Suprapubic skin (tissue), 4 donors: ENCODE data around the gene RAB40C. TPM values are rescaled to one million over a fixed set of nuclear protein-coding genes. Genes with fewer than 3 reads are reported as not detected.
A peak's percentile ranks its signal among the peaks of the same experiment; 100 is the strongest.

ENCODE experiments used
- DNase-seq, 2 donors: peaks; one replicate each; pipeline ENCODE4 v3.0.0-alpha.2; 2019; ENCODE audit warnings: low spot score in 2 of 2
- H3K27ac ChIP-seq: fragments of 200-600 bp; sonication (generic); one replicate; pipeline ENCODE4 v1.5.1; 2019
- H3K27me3 ChIP-seq: fragments of 200-600 bp; sonication (generic); one replicate; pipeline ENCODE4 v1.5.1; 2019
- H3K36me3 ChIP-seq: fragments of 200-600 bp; sonication (generic); one replicate; pipeline ENCODE4 v1.5.1; 2019
- H3K4me1 ChIP-seq: fragments of 200-600 bp; sonication (generic); one replicate; pipeline ENCODE4 v1.5.1; 2019
- H3K4me3 ChIP-seq: fragments of 200-600 bp; sonication (generic); one replicate; pipeline ENCODE4 v1.5.1; 2019; ENCODE audit warnings: mild to moderate bottlenecking
- H3K9me3 ChIP-seq: fragments of 200-600 bp; sonication (generic); one replicate; pipeline ENCODE4 v1.5.1; 2019
- EP300 ChIP-seq: sonication (generic); formaldehyde crosslinking; IDR thresholded peaks from one replicate; pipeline ENCODE4 v1.6.1; 2017; ENCODE audit warnings: antibody characterized with exemption
- POLR2A ChIP-seq, 2 donors: fragments of 450-650 bp; IDR thresholded peaks; one replicate each; pipeline ENCODE4 v1.6.1; 2017; ENCODE audit warnings: antibody characterized with exemption in 2 of 2, mild to moderate bottlenecking in 2 of 2, moderate library complexity in 2 of 2
- POLR2AphosphoS5 ChIP-seq, 3 donors: sonication (generic); formaldehyde crosslinking; IDR thresholded peaks; one replicate each; pipeline ENCODE4 v1.6.1; 2017; ENCODE audit warnings: antibody characterized with exemption in 3 of 3
- WGBS: methylation state at CpG from one replicate; pipeline ENCODE4 v1.1.5; 2018; 5-methylcytosine and 5-hydroxymethylcytosine counted together
- total RNA-seq, 4 donors: library from RNA; depleted of rRNA; stranded (reverse); fragments of >200 nt; gene quantifications; one replicate each; pipeline ENCODE4 v1.1.0, GENCODE V29; 2016
- TF ChIP-seq, protein P1 (sequence below), 2 donors: fragments of 200-600 bp in 1 of 2; fragments of 450-650 bp in 1 of 2; sonication (generic) in 1 of 2; IDR thresholded peaks; one replicate each; pipeline ENCODE4 v1.5.1; 2016 to 2019; ENCODE audit warnings: antibody characterized with exemption in 2 of 2, mild to moderate bottlenecking in 1 of 2, moderate library complexity in 1 of 2

The RAB40C gene
- total RNA-seq, 4 donors from 2014 or later: 77.8 to 116 (median 110) TPM

DNA sequence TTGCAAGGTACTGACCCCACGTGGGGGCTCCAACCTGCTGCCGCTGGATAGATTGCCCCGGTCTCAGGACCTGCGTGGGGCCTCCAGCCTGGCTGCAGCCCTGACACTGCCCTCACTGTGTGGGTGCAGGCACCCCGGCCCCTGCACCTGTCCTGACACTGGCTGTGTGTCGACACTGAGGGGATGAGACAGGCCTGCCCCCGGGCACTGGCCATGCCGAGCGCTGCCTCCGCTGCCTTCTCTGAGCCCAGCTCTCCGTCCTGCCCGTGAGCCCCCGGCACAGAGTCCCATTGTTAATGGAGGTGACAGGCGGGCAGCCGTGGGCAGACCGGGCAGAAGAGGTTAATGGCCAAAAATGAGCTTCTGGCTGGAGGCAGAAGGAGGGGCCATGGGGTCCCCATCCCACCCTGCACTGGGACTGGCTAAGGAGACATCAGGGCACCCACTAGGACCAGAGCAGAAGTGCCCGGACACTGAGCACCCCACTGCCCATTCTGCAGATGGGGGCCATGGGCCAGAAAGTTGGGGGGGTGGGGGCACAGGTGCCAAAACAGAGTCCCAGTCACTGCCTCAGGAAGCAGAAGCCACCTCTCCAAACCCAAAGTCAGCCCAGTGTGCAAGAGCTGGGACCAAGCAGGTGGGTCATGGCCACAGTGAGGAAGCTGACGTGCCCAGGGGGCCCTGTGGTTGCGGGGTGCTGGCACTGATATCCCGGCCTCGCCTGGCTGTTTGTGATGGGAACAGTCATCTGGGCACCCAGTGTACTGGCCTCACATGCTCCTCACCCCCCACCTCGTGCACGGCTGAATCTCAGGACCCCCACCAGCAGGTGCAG lies 32.2 kb upstream of the RAB40C start:
- TF ChIP-seq, protein P1, sequence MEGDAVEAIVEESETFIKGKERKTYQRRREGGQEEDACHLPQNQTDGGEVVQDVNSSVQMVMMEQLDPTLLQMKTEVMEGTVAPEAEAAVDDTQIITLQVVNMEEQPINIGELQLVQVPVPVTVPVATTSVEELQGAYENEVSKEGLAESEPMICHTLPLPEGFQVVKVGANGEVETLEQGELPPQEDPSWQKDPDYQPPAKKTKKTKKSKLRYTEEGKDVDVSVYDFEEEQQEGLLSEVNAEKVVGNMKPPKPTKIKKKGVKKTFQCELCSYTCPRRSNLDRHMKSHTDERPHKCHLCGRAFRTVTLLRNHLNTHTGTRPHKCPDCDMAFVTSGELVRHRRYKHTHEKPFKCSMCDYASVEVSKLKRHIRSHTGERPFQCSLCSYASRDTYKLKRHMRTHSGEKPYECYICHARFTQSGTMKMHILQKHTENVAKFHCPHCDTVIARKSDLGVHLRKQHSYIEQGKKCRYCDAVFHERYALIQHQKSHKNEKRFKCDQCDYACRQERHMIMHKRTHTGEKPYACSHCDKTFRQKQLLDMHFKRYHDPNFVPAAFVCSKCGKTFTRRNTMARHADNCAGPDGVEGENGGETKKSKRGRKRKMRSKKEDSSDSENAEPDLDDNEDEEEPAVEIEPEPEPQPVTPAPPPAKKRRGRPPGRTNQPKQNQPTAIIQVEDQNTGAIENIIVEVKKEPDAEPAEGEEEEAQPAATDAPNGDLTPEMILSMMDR (IDR thresholded peaks at IDR 0.05): no peak
- TF ChIP-seq EP300 (no peak), POLR2A (IDR thresholded peaks at IDR 0.05) (no peak), POLR2AphosphoS5 (IDR thresholded peaks at IDR 0.05) (no peak)
- Histone ChIP-seq H3K4me1 (peaks cover 40% of the 10 kb centered on the region), H3K27ac (no peak overlapping the region), H3K27me3 (peaks cover 45% of the 10 kb centered on the region), H3K4me3 (no peak overlapping the region), H3K36me3 (peaks cover 15% of the 10 kb centered on the region), H3K9me3 (no peaks in the 10 kb centered on the region)
- 82% methylated on average over 7 of the region's 23 CpGs for WGBS
- DNase-seq: no peak

DNA sequence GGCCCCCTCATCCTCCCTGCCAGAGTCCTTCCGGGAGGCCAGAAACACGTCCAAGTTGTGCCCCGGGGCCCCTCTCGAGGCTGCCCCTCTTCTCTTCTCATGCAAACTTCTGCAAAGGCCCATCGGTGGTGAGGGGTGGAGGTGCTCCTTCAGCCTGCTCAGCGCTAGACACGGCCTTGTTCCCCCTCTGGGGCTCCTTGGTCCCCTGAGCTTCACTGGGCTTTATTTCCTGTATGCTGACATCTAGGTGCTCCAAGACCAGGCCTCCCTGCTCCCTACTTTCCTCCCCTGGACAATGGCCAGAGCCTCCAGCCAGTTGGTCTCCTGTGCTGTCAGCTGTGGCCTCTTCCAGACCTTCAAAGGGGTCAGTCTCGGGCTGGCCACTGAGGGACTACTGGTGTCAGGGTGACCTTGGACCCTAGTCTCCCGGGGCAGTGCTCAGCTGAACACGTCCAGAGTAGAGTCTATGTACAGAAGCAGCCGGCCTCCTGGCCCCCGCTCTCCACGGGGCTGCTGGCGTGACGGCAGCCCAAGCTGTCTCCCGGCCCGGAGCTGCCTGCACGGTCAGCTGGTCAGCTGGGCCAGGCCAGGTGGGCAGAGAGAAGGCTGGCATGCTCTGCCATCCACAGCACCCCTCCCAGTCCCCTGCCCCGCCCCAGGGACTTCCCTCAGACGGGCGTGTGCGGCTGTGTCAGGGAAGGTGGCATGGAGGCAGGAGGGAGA lies 31.4 kb upstream of the RAB40C start:
- Histone ChIP-seq H3K27me3 (peaks cover 50% of the 10 kb centered on the region), H3K27ac (no peak overlapping the region), H3K9me3 (no peaks in the 10 kb centered on the region), H3K4me3 (no peak overlapping the region), H3K36me3 (peaks cover 7% of the 10 kb centered on the region), H3K4me1 (peaks cover 40% of the 10 kb centered on the region)
- whole genome bisulfite sequencing: 70% methylated on average over 13 of the region's 22 CpGs
- no peak for DNase-seq
- no peak for TF ChIP-seq EP300
- TF ChIP-seq POLR2AphosphoS5 (IDR thresholded peaks at IDR 0.05): no peak
- TF ChIP-seq POLR2A (IDR thresholded peaks at IDR 0.05): no peak
- TF ChIP-seq, protein P1 (IDR thresholded peaks at IDR 0.05): no peak

DNA sequence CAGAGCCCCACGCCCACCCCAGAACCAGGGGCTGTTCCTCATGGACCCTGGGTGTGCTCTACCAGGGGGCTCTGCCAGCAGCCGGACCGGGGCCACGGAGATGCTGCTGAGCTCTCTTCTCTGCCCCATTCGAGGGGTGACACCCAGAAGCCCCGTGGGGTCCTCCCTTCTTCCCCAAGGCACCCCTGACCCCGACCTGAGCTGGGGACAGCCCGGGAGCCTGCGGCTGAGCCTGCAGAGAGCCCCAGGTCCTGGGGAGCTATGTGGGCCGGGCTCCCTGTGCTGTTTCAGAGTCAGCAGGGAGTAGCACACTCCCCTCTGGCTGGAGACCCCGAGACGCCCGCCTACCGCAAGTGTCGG lies 30.9 kb upstream of the RAB40C start:
- peaks cover 50% of the 10 kb centered on the region for H3K27me3 ChIP-seq
- no peaks in the 10 kb centered on the region for H3K9me3 ChIP-seq
- peaks cover 2% of the 10 kb centered on the region for H3K36me3 ChIP-seq
- WGBS: 39% methylated on average over 3 of the region's 15 CpGs
- H3K4me1 ChIP-seq: peaks cover 38% of the 10 kb centered on the region
- DNase-seq: no peak
- TF ChIP-seq POLR2AphosphoS5 (IDR thresholded peaks at IDR 0.05): no peak
- TF ChIP-seq, protein P1 (IDR thresholded peaks at IDR 0.05): no peak
- TF ChIP-seq EP300: no peak
- TF ChIP-seq POLR2A (IDR thresholded peaks at IDR 0.05): no peak
- H3K4me3 ChIP-seq: no peak overlapping the region
- no peak overlapping the region for H3K27ac ChIP-seq

DNA sequence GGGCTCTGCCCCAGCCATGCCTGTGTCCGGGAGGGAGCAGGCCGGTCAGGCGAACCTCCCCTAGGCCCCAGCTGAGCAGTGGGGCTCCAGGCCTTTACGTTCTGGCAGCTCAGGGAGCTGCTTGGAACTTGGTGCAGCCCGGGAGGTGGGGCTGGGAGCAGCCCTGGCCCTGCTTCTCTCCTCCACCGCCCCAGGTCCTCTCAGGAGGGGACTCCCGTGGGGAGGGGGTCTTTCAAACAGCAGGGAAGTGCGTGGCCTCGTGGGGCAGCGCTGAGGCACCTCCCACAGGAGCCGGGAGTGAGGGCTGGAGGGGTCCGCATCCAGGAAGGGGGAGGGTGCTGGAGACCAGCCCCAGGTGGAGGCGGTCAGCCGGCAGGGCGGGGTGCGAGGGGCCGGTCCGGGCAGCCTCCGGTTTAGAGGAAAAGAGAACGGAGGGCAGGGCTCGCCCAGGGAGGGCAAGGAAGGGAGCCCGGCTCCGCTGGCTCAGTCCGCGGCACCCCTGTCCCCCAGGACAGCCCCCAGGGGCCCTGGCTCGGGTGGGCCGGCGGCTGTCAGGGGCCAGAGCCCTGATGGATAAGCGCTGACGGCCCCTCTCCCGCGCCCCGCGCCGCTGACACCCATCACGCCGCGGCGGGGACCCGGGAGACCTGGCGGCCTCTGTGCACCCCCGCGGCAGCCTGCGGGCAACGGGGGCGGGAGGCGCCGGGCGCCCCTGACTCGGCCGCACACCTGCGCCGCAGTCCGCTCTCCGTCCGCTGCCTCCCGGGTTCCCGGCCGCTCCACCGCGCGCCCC lies 30.3 kb upstream of the RAB40C start:
- peaks cover 32% of the 10 kb centered on the region for H3K4me1 ChIP-seq

More for the DNA sequence above, 30.3 kb upstream of the RAB40C start:
- TF ChIP-seq EP300 (no peak), POLR2A (IDR thresholded peaks at IDR 0.05) (no peak), POLR2AphosphoS5 (IDR thresholded peaks at IDR 0.05) (no peak)
- TF ChIP-seq, protein P1 (IDR thresholded peaks at IDR 0.05): no peak
- WGBS: 3% methylated on average over 15 of the region's 62 CpGs
- peak overlapping the region; percentile 31 for H3K4me3 ChIP-seq
- DNase-seq: no peak
- no peak overlapping the region for H3K27ac ChIP-seq
- peaks cover 50% of the 10 kb centered on the region for H3K27me3 ChIP-seq
- no peaks in the 10 kb centered on the region for H3K9me3 ChIP-seq
- H3K36me3 ChIP-seq: no peaks in the 10 kb centered on the region
